Karpas-422 (cell line): ENCODE data around the gene SMAD4. TPM values are rescaled to one million over a fixed set of nuclear protein-coding genes. Genes with fewer than 3 reads are reported as not detected.

Experiments used
- DNase-seq: peaks from one replicate; pipeline ENCODE4 v3.0.0-alpha.2; 2015
- H2AFZ ChIP-seq: fragments of 200-600 bp; sonication (generic); 2 replicates; pipeline ENCODE4 v1.6.1; 2014; ENCODE audit warnings: antibody characterized with exemption, low read length, mixed read lengths
- H3K27ac ChIP-seq: fragments of 200-600 bp; sonication (generic); 2 replicates; pipeline ENCODE4 v1.5.1; 2014; ENCODE audit warnings: mild to moderate bottlenecking, low read length, moderate library complexity
- H3K27me3 ChIP-seq: fragments of 200-600 bp; sonication (generic); 2 replicates; pipeline ENCODE4 v1.6.1; 2014; ENCODE audit warnings: low read length, mixed read lengths
- H3K36me3 ChIP-seq: fragments of 200-600 bp; sonication (generic); 2 replicates; pipeline ENCODE4 v1.6.1; 2014; ENCODE audit warnings: low read length, mixed read lengths; ENCODE audit not compliant: insufficient read depth
- H3K4me1 ChIP-seq: fragments of 200-600 bp; sonication (generic); 2 replicates; pipeline ENCODE4 v1.6.1; 2014; ENCODE audit warnings: mild to moderate bottlenecking, low read length, mixed read lengths
- H3K4me2 ChIP-seq: fragments of 200-600 bp; sonication (generic); 2 replicates; pipeline ENCODE4 v1.6.1; 2014; ENCODE audit warnings: low read length, low read depth, mild to moderate bottlenecking; ENCODE audit not compliant: poor library complexity, severe bottlenecking
- H3K4me3 ChIP-seq: fragments of 200-600 bp; sonication (generic); 2 replicates; pipeline ENCODE4 v1.5.1; 2014; ENCODE audit warnings: mild to moderate bottlenecking, antibody characterized with exemption, low read length, mixed read lengths
- H3K79me2 ChIP-seq: fragments of 200-600 bp; sonication (generic); 2 replicates; pipeline ENCODE4 v1.6.1; 2014; ENCODE audit warnings: mild to moderate bottlenecking, low read length, mixed read lengths
- H3K9ac ChIP-seq: fragments of 200-600 bp; sonication (generic); 2 replicates; pipeline ENCODE4 v1.6.0; 2014; ENCODE audit warnings: low read length
- H3K9me2 ChIP-seq: fragments of 200-600 bp; sonication (generic), shearing (Covaris generic); replicated peaks from 2 replicates; pipeline ENCODE4 v1.6.0; 2014; ENCODE audit warnings: mild to moderate bottlenecking, low read length, moderate library complexity; ENCODE audit not compliant: insufficient read depth
- H3K9me3 ChIP-seq: fragments of 300-700, 200-600 bp; sonication (generic); 2 replicates; pipeline ENCODE4 v1.6.1; 2014; ENCODE audit warnings: low read length, mixed read lengths
- H4K20me1 ChIP-seq: fragments of 200-600 bp; sonication (generic); 2 replicates; pipeline ENCODE4 v1.6.1; 2014; ENCODE audit warnings: mild to moderate bottlenecking, antibody characterized with exemption, low read length, low read depth; ENCODE audit not compliant: insufficient read depth
- total RNA-seq: library from RNA; depleted of rRNA; stranded (reverse); fragments of >200 nt; shearing (Covaris generic); gene quantifications from 2 replicates; pipeline ENCODE4 v1.2.3, GENCODE V29; 2014; ENCODE audit warnings: low replicate concordance

The SMAD4 gene
- total RNA-seq, 1 experiment from 2014 or later = 101 TPM

- Histone ChIP-seq H3K9ac (no peak overlapping the region), H2AFZ (no peak overlapping the region), H4K20me1 (no peaks in the 10 kb centered on the region), H3K36me3 (peaks cover 42% of the 10 kb centered on the region), H3K9me2 (no peaks in the 10 kb centered on the region), H3K79me2 (peaks cover 53% of the 10 kb centered on the region), H3K4me3 (no peak overlapping the region), H3K27ac (no peak overlapping the region), H3K27me3 (no peaks in the 10 kb centered on the region), H3K9me3 (no peaks in the 10 kb centered on the region), H3K4me2 (no peak overlapping the region), H3K4me1 (no peaks in the 10 kb centered on the region)
- DNase-seq = no peak
Observed at GRCh38 chr18:51066273-51066672, 36.3 kb downstream of the SMAD4 start.

- Histone ChIP-seq H4K20me1 (no peaks in the 10 kb centered on the region), H3K4me2 (no peak overlapping the region), H3K9me3 (no peaks in the 10 kb centered on the region), H3K4me3 (no peak overlapping the region), H3K27me3 (no peaks in the 10 kb centered on the region), H3K79me2 (peaks cover 70% of the 10 kb centered on the region), H3K36me3 (peaks cover 48% of the 10 kb centered on the region), H3K9me2 (no peaks in the 10 kb centered on the region), H3K27ac (no peak overlapping the region), H2AFZ (no peak overlapping the region), H3K4me1 (no peaks in the 10 kb centered on the region), H3K9ac (no peak overlapping the region)
- no peak for DNase-seq
Observed at GRCh38 chr18:51068105-51068504, 38.1 kb downstream of the SMAD4 start.

GRCh38 chr18:51069885-51070284, 39.9 kb downstream of the SMAD4 start:
- no peaks in the 10 kb centered on the region for H3K9me2 ChIP-seq

GRCh38 chr18:51070545-51070944, 40.5 kb downstream of the SMAD4 start:
- H3K27me3 ChIP-seq = no peaks in the 10 kb centered on the region
- no peaks in the 10 kb centered on the region for H3K9me2 ChIP-seq
- no peak overlapping the region for H3K9ac ChIP-seq
- H2AFZ ChIP-seq = no peak overlapping the region
- no peak overlapping the region for H3K4me2 ChIP-seq
- peaks cover 15% of the 10 kb centered on the region for H3K4me1 ChIP-seq
- H3K4me3 ChIP-seq = no peak overlapping the region
- H3K36me3 ChIP-seq = peaks cover 43% of the 10 kb centered on the region
- peaks cover 14% of the 10 kb centered on the region for H4K20me1 ChIP-seq
- peaks cover 75% of the 10 kb centered on the region for H3K79me2 ChIP-seq
- no peak overlapping the region for H3K27ac ChIP-seq
- no peak for DNase-seq
- no peaks in the 10 kb centered on the region for H3K9me3 ChIP-seq

More at GRCh38 chr18:51069885-51070284, 39.9 kb downstream of the SMAD4 start:
- Histone ChIP-seq H3K4me1 (peaks cover 13% of the 10 kb centered on the region), H3K27me3 (no peaks in the 10 kb centered on the region), H3K9ac (no peak overlapping the region), H3K4me3 (no peak overlapping the region), H4K20me1 (peaks cover 8% of the 10 kb centered on the region), H3K4me2 (no peak overlapping the region), H3K79me2 (peaks cover 73% of the 10 kb centered on the region), H3K27ac (no peak overlapping the region), H2AFZ (no peak overlapping the region), H3K36me3 (peaks cover 45% of the 10 kb centered on the region), H3K9me3 (no peaks in the 10 kb centered on the region)
- DNase-seq = no peak

GRCh38 chr18:51072586-51073313, 42.7 kb downstream of the SMAD4 start:
- H3K9me3 ChIP-seq = no peaks in the 10 kb centered on the region
- peaks cover 58% of the 10 kb centered on the region for H3K36me3 ChIP-seq
- DNase-seq = no peak
- H3K4me1 ChIP-seq = peaks cover 29% of the 10 kb centered on the region
- no peaks in the 10 kb centered on the region for H3K9me2 ChIP-seq
- peaks cover 90% of the 10 kb centered on the region for H3K79me2 ChIP-seq
- H3K4me2 ChIP-seq = no peak overlapping the region
- no peaks in the 10 kb centered on the region for H3K27me3 ChIP-seq
- no peak overlapping the region for H3K4me3 ChIP-seq
- H3K27ac ChIP-seq = no peak overlapping the region
- peaks cover 14% of the 10 kb centered on the region for H4K20me1 ChIP-seq
- H3K9ac ChIP-seq = no peak overlapping the region
- no peak overlapping the region for H2AFZ ChIP-seq

GRCh38 chr18:51074605-51075004, 44.6 kb downstream of the SMAD4 start:
- peak; percentile 80 for DNase-seq
- H3K4me2 ChIP-seq = no peak overlapping the region
- H3K9me2 ChIP-seq = no peaks in the 10 kb centered on the region

GRCh38 chr18:51076503-51076902, 46.5 kb downstream of the SMAD4 start:
- H3K4me3 ChIP-seq = no peak overlapping the region
- H3K9ac ChIP-seq = no peak overlapping the region
- no peak for DNase-seq
- no peaks in the 10 kb centered on the region for H3K9me2 ChIP-seq
- H3K79me2 ChIP-seq = peaks cover 59% of the 10 kb centered on the region
- H2AFZ ChIP-seq = no peak overlapping the region
- H3K36me3 ChIP-seq = peaks cover 64% of the 10 kb centered on the region; the same call in 1 of the 2 replicates
- H4K20me1 ChIP-seq = peaks cover 14% of the 10 kb centered on the region
- H3K4me1 ChIP-seq = peaks cover 29% of the 10 kb centered on the region
- H3K4me2 ChIP-seq = no peak overlapping the region
- H3K27me3 ChIP-seq = no peaks in the 10 kb centered on the region
- no peaks in the 10 kb centered on the region for H3K9me3 ChIP-seq
- H3K27ac ChIP-seq = no peak overlapping the region

More at GRCh38 chr18:51074605-51075004, 44.6 kb downstream of the SMAD4 start:
- peaks cover 14% of the 10 kb centered on the region for H4K20me1 ChIP-seq
- no peak overlapping the region for H3K27ac ChIP-seq
- H3K9ac ChIP-seq = no peak overlapping the region
- H3K36me3 ChIP-seq = peaks cover 66% of the 10 kb centered on the region
- H3K27me3 ChIP-seq = no peaks in the 10 kb centered on the region
- H3K4me1 ChIP-seq = peaks cover 29% of the 10 kb centered on the region
- no peak overlapping the region for H2AFZ ChIP-seq
- no peak overlapping the region for H3K4me3 ChIP-seq
- H3K79me2 ChIP-seq = peaks cover 77% of the 10 kb centered on the region
- H3K9me3 ChIP-seq = no peaks in the 10 kb centered on the region

GRCh38 chr18:51077217-51077616, 47.2 kb downstream of the SMAD4 start:
- Histone ChIP-seq H3K9me3 (no peaks in the 10 kb centered on the region), H3K27ac (no peak overlapping the region), H3K4me1 (peaks cover 29% of the 10 kb centered on the region), H4K20me1 (peaks cover 14% of the 10 kb centered on the region), H3K36me3 (peaks cover 66% of the 10 kb centered on the region; the same call in 1 of the 2 replicates), H3K9me2 (no peaks in the 10 kb centered on the region), H3K4me2 (no peak overlapping the region), H3K4me3 (no peak overlapping the region), H3K27me3 (no peaks in the 10 kb centered on the region), H3K79me2 (peaks cover 54% of the 10 kb centered on the region), H3K9ac (no peak overlapping the region), H2AFZ (no peak overlapping the region)
- no peak for DNase-seq
